ENCODE data around the gene NTNG2.

GRCh38 chr9:132147331-132147730 lies 14.5 kb upstream of the NTNG2 start:
- no peak for TF ChIP-seq ZNF174 (tag by site-specific recombination; IDR thresholded peaks at IDR 0.05)
- no peak for TF ChIP-seq ZNF76 (tag by site-specific recombination; IDR thresholded peaks at IDR 0.05; ENCODE audit: borderline replicate concordance, low read depth)
- TF ChIP-seq ZNF24 (tag by site-specific recombination; IDR thresholded peaks at IDR 0.05): no peak
- no peak for TF ChIP-seq BCL11A (tag by site-specific recombination; IDR thresholded peaks at IDR 0.05; ENCODE audit: low read depth)
- no peak for TF ChIP-seq ZNF776 (tag by site-specific recombination; IDR thresholded peaks at IDR 0.05; ENCODE audit: borderline replicate concordance)
- no peak for TF ChIP-seq ZNF792 (tag by site-specific recombination; IDR thresholded peaks at IDR 0.05)
- TF ChIP-seq CTCF (tag by site-specific recombination; IDR thresholded peaks at IDR 0.05): no peak
- no peak for TF ChIP-seq ZBTB49 (tag by site-specific recombination; IDR thresholded peaks at IDR 0.05; ENCODE audit: low read depth)
- no peak for TF ChIP-seq ZNF791 (tag by site-specific recombination; IDR thresholded peaks at IDR 0.05)
- TF ChIP-seq ZBTB17 (tag by site-specific recombination; IDR thresholded peaks at IDR 0.05): no peak
- TF ChIP-seq WT1 (tag by site-specific recombination; IDR thresholded peaks at IDR 0.05): no peak
- no peak for TF ChIP-seq ZNF10 (tag by site-specific recombination; IDR thresholded peaks at IDR 0.05)
- TF ChIP-seq TCF7L2 (IDR thresholded peaks at IDR 0.05; ENCODE audit: borderline replicate concordance, low read depth, low read length): no peak
